ENCODE results near the gene CADM4.
"Not testable (repeated sequence)": the region's sequence is repeated elsewhere in the genome, so short reads cannot be mapped to it uniquely, and the experiment has no call there.

Gene CADM4

GRCh38 chr19:43611788-43612187 lies 27.9 kb downstream of the CADM4 start, which contains the start of gene SRRM5:
Gene SRRM5 (plus strand): TSS chr19:43612088. CDS start chr19:43612122, 34 bp downstream.
- in situ Hi-C loops (cut with HindIII; ENCODE audit: low sequenced_read_pairs) = no loop called here

- in situ Hi-C loops (cut with HindIII; ENCODE audit: low sequenced_read_pairs) = no loop called here
These were observed 29.2 kb downstream of the CADM4 start for GRCh38 chr19:43610493-43610892.

- in situ Hi-C loops (cut with HindIII; ENCODE audit: low sequenced_read_pairs) = no loop called here
These were observed 29.8 kb downstream of the CADM4 start for GRCh38 chr19:43609872-43610271.

DNA sequence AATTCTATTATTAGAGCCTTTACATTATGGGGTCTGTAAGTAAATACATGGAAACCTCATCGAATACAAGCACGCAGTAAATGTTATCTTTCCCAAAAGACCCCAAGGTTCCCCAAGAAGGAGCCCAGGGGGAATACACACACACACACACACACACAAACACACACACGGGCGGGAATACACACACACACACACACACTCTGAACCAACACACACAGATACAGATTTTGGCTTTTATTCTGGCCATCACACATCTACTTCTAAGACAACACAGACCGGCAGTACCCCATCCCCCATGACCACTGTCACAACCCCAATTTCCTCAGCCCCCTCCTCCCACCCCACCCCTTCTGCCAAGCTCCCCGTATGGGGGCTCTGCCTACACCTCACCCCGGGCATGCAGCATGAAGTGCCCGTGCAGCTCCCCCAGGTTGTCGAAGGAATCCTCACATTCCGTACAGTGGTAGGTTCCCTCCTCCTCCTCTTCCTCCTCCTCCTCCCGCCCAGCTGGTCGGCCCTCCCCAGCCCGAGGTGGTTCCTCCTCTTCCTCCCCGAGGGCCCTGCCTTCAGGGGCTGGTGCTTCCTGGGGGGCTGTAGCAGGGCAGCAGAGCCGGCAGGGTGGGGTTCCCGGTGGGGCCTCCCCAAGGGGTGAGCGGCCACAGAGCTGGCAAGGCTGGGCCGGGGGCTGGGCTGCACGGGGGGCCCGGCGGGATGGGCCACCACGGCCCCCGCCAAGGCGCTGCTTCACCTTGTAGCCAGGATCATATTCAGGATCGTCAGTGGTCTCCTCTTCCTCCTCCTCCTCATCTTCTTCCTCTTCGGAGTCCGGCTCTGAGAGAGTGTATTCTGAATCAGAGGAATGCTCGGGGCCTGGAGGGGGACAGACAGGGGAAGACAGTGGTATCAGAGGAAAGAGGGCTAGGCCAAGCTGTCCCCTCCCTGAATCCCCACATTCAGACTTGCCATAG lies 32.1 kb downstream of the CADM4 start:
- in situ Hi-C loops (cut with HindIII; ENCODE audit: low sequenced_read_pairs) = no loop called here

DNA sequence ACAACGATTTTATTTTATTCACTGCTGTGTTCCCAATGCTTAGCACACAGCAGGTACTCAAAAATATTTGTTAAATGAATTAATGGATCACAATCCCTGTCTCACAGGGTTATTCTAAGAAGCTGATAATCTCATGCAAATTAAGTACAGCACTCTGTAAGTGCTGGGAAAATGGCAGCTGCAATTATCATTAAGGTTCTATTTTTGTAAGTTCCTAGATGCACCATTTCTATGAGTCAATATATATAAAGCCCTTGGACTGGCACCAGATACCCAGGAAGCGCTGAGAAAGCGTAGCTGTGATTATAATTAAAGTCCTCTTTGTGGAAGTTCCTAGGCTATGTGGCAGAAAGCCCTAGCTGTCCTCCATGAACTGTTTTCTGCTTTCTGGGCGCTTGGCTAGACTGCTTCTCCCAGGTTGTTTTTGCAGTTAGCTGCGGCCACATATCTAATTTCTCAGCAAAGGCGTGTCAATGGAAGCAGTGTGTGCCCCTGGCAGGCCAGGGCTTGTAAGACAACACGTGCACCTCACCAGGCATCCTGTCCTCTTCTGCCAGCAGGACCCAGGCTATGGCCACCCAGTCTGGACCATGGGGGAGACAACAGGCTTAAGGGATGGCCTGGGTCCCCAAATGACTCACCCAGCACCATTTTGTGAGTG lies 33.0 kb downstream of the CADM4 start:
- in situ Hi-C loops (cut with HindIII; ENCODE audit: low sequenced_read_pairs) = no loop called here

- in situ Hi-C loops (cut with HindIII; ENCODE audit: low sequenced_read_pairs) = no loop called here
These were observed 33.6 kb downstream of the CADM4 start for GRCh38 chr19:43605875-43606568.

DNA sequence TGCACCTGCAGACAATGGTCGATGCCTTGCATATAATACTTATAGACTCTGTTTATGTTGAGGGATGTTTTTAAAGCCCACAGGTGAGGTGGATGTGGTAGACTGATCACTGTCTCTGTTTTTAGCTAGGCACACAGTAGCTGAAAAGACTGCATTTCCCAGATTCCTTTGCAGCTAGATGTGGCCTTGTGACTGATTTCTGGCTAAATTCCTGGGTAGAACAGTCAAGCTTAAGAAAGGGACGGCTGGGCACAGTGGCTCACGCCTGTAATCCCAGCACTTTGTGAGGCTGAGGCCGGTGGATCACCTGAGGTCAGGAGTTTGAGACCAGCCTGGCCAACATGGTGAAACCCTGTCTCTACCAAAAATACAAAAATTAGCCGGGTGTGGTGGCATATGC lies 39.3 kb downstream of the CADM4 start:
- in situ Hi-C loops (cut with HindIII; ENCODE audit: low sequenced_read_pairs) = not testable (repeated sequence)

- in situ Hi-C loops (cut with HindIII; ENCODE audit: low sequenced_read_pairs) = no loop called here
These were observed 39.9 kb downstream of the CADM4 start for GRCh38 chr19:43599635-43600295.

DNA sequence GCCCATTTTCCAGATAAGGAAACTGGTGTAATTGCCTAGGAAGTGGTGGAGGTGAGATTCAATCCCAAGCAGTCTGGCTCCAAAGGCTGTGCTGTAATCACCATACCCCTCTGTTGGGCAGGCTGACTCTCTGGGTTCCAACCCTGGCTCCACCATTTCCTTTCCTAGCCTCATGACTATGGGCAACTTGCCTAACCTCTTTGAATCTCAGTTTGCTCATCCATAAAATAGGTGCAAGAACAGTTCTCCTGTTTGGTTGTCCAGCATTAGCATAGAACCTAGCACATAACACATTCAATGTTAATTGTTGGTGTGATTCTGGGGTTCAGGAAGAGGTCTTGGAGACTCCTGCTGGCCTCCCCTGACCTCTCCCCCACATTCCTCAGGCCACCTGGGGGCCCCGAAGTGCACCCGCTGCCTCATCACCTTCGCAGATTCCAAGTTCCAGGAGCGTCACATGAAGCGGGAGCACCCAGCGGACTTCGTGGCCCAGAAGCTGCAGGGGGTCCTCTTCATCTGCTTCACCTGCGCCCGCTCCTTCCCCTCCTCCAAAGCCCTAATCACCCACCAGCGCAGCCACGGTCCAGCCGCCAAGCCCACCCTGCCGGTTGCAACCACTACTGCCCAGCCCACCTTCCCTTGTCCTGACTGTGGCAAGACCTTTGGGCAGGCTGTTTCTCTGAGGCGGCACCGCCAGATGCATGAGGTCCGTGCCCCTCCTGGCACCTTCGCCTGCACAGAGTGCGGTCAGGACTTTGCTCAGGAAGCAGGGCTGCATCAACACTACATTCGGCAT lies 41.0 kb downstream of the CADM4 start:
- in situ Hi-C loops (cut with HindIII; ENCODE audit: low sequenced_read_pairs) = no loop called here

- in situ Hi-C loops (cut with HindIII; ENCODE audit: low sequenced_read_pairs) = no loop called here
These were observed 41.8 kb downstream of the CADM4 start for GRCh38 chr19:43597876-43598275.

DNA sequence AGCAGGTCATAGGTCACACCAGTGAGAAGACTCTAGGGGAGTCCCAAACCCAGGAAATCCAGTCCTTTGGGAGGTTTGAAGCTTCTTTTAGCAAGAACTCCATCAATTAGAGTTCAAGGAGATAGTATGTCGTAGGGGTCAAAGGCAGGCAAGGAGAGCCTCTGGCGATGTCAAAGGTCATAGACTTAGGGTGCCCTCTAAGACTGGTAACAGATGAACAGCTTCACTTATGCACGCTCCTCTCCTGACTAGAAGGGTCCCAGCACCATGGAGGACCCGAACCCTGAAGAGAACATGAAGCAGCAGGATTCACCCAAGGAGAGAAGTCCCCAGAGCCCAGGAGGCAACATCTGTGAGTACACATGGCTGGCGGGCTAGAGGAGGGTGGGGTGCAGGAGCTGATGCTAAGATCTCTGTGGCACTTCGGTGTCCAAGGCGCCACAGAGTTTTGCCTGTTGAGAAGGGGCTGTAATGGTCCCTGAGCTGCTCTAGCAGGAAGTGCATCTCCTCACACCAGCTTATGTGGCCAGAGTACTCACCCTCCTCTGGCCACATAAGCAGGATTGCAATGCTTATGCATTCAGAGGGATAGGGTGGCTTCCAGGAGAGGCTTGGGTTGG lies 42.7 kb downstream of the CADM4 start:
- in situ Hi-C loops (cut with HindIII; ENCODE audit: low sequenced_read_pairs) = no loop called here

DNA sequence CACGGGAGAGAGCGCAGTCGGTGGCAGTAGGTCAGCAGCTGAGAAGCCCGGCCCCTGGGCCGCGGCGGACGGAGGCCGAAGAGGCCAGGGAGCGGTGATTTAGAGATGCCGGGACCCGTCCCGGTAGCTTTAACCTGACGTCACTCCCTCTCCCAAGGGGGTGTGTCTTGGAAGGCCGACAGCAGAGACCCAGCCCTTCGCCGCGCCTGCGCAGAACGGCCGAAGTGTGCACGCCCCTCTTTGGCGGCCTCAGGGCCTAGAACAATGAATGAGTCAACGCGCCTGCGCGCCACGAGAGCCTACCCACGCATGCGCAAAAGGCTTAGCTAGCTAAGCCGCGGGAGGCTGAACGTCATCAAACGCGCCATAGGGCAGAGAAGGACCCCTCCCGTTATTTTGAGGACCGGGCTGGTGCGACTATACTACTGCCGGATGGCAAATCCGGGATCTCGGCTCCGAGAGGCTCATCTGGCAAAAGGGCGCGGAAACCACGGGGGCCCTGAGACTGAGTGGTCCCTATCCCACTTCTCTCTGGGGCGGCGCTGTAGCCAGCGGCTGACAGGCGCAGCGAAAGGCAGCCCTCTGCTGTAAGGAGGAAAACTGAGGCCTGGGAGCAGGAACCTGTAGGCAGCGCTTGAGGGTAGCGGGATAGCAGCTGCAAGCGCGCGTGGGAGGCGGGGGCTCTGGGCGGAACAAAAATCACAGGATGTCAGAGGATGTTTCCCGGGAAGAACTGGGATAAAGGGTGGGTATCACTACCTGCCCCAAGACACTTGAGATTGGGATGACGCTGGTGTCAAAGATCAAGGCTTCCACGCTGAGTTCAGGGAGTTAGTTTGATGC lies 43.4 kb downstream of the CADM4 start, which contains the start of the genes IRGQ and ZNF576:
IRGQ (minus strand) TSS at position 136 of the 843 bp plus-strand sequence. CDS start 796 bp downstream, outside the sequence.
ZNF576 (plus strand) TSS at position 597 of the 843 bp plus-strand sequence. CDS start 514 bp downstream, outside the sequence.
- in situ Hi-C loops (cut with HindIII; ENCODE audit: low sequenced_read_pairs) = no loop called here

GRCh38 chr19:43595605-43595998 lies 44.0 kb downstream of the CADM4 start:
- in situ Hi-C loops (cut with HindIII; ENCODE audit: low sequenced_read_pairs) = no loop called here

DNA sequence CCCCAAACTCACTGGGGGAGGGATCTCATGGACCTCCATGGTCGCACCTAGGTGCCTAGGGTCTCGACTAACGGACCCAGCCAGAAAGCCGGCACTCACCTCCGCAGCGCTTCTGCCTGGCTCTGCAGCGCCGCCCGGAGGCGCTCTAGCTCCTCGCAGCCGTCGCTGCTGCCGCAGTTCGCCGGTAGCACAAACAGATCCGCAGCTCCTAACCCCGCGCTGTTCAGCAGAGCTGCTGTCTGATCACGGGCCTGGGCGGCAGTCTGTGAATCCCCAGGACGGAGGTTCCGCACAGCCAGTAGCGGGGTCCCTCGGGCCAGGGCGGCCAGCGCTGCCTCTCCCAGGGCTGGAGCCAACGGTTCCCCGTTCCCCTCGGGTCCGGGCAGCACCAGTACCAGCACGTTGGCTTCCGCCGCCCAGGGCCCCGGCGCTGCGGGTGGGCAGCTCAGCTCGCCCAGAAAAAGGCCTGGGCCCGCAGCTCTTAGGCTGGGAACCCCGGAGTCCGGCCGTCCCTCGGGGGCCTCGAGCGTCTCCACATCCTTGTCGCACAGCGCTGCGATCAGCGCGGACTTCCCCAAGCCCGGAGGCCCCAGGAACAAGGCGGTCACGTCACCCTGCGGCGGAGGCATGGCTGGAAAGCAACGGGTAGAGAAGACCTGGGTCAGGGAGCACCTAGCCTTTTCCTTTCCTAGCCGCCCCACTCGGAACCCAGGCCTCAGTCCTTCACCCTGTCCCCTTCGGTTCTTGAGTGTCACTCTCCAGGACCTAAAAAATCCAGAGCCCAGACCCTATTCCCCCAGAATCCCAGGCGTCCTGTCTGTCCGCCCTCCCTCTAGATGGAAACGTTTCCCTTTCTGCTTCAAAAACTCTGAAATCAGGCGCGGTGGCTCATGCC lies 44.7 kb downstream of the CADM4 start:
- in situ Hi-C loops (cut with HindIII; ENCODE audit: low sequenced_read_pairs) = no loop called here

DNA sequence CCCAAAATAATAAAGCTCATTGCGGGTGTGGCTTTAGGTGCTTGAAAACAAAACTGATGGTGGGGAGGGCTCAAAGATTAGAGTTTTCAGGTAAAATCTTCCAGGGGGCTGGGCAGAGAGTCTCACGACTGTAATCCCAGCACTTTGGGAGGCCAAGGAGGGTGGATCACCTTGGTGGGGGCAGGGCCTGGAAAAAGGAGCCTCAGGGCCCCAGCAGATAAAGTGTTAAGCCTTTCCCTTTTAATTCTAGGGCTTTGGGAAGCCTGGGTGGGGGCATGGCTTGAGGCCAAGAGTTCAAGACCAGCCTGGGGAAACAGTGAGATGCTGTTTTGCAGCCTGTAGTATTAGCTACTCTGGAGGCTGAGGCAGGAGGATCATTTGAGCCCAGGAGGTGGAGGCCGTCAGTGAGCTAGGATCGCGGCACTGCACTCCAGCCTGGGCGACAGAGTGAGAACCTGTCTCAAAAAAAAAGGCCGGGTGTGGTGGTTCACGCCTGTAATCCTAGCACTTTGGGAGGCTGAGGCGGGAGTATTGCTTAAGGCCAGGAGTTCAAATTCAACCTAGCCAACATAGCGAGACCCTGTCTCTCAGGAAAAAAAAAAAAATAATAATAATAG lies 45.5 kb downstream of the CADM4 start:
- in situ Hi-C loops (cut with HindIII; ENCODE audit: low sequenced_read_pairs) = no loop called here

GRCh38 chr19:43592800-43593350 lies 46.8 kb downstream of the CADM4 start:
- in situ Hi-C loops (cut with HindIII; ENCODE audit: low sequenced_read_pairs) = no loop called here

Measured in endothelial cell of hepatic sinusoid (primary cell).